Brain microvascular endothelial cell (primary cell): ENCODE results near the gene BTBD16.

Experiments
- DNase-seq: peaks from one replicate; pipeline ENCODE4 v3.0.0-alpha.2; 2020
- H3K27ac ChIP-seq: fragments of 250-450 bp; sonication (Bioruptor Pico); 2 replicates; pipeline ENCODE4 v1.5.1; 2020; ENCODE audit warnings: mild to moderate bottlenecking, moderate library complexity
- H3K27me3 ChIP-seq: fragments of 250-450 bp; sonication (Bioruptor Pico); replicated peaks from 2 replicates; pipeline ENCODE4 v1.5.1; 2020; ENCODE audit warnings: mild to moderate bottlenecking
- H3K36me3 ChIP-seq: fragments of 250-450 bp; sonication (Bioruptor Pico); replicated peaks from 2 replicates; pipeline ENCODE4 v1.5.1; 2020; ENCODE audit warnings: mild to moderate bottlenecking
- H3K4me3 ChIP-seq: 2 replicates; pipeline ENCODE4 v1.5.1; 2011; ENCODE audit warnings: low read depth, mild to moderate bottlenecking, control low read depth, low read length, moderate library complexity
- CTCF ChIP-seq: IDR thresholded peaks from 2 replicates; pipeline ENCODE4 v1.5.1; 2011; ENCODE audit warnings: low read depth, mild to moderate bottlenecking, moderate library complexity, low read length, control low read depth, inconsistent platforms; ENCODE audit errors: missing control alignments
- in situ Hi-C: cut with HindIII; loops from 2 replicates; pipeline ENCODE4 v1.10.0; 2017; ENCODE audit warnings: low sequenced_read_pairs, low pct_ligation_motif_present

Gene BTBD16

DNA sequence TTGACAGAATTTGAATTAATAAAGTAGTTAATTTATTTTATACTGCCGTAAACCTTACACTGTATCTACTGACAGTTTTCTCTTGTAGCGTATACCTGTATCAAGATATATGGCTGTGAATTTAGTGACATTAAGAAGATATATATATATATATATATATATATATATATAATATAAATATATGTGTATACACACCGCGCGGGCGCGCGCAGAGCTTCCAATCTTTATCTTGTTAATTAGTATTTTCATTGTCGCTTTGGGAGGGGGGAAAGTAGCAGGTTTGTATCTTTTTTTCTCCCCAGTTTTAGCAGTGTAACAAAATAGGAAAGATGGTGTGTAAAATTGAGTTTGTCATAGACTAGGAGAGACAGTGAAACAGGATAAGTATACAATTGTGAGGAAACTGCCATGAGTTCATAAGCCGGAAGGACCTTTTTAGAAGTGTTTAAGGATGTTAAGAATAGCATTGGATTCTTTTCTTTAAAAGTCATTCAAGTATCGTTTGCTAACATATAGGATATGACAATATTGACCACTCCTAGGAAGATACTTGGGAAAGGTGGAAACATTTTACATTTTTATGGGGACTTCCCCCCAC, 105.4 kb downstream of the BTBD16 start:
- no peak for TF ChIP-seq CTCF

GRCh38 chr10:122379041-122379440, 107.9 kb downstream of the BTBD16 start:
- no peak for TF ChIP-seq CTCF
- in situ Hi-C loops, result no loop called here
- H3K27me3 ChIP-seq, result no peaks in the 10 kb centered on the region
- H3K27ac ChIP-seq, result no peak overlapping the region
- H3K36me3 ChIP-seq, result no peaks in the 10 kb centered on the region
- H3K4me3 ChIP-seq, result no peak overlapping the region
- DNase-seq, result no peak

More for the DNA sequence above, 105.4 kb downstream of the BTBD16 start:
- no peak for DNase-seq
- in situ Hi-C loops, result no loop called here
- H3K27ac ChIP-seq, result no peak overlapping the region
- H3K36me3 ChIP-seq, result no peaks in the 10 kb centered on the region
- H3K4me3 ChIP-seq, result no peak overlapping the region
- no peaks in the 10 kb centered on the region for H3K27me3 ChIP-seq

DNA sequence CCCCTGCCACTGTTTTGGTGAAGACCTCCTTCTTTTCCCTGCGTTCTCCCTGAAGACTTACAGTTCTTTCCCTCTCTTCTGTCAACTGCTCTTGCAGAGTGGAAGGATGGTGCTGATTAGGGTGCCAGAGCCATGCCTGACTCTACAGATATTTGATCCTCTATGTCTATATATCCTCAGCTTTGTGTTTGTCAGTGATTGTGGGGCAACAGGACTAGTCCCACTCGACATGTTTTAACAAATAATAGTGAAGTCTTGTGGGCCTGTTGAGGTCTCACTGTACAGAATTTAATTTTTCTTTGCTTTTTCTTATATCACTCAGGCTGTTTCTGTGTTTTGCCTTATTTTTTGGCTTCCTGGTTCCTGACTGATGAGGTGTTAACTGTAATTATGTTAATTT, 108.4 kb downstream of the BTBD16 start:
- in situ Hi-C loops, result no loop called here
- no peaks in the 10 kb centered on the region for H3K27me3 ChIP-seq
- no peak overlapping the region for H3K4me3 ChIP-seq
- H3K27ac ChIP-seq, result no peak overlapping the region
- no peaks in the 10 kb centered on the region for H3K36me3 ChIP-seq
- TF ChIP-seq CTCF, result no peak
- DNase-seq, result no peak

- TF ChIP-seq CTCF, result no peak
- H3K36me3 ChIP-seq, result no peaks in the 10 kb centered on the region
- H3K4me3 ChIP-seq, result no peak overlapping the region
- in situ Hi-C loops, result no loop called here
- no peak for DNase-seq
- H3K27me3 ChIP-seq, result no peaks in the 10 kb centered on the region
- no peak overlapping the region for H3K27ac ChIP-seq
Measured at GRCh38 chr10:122380703-122381102, 109.6 kb downstream of the BTBD16 start.

- in situ Hi-C loops, result no loop called here
- TF ChIP-seq CTCF, result no peak
- H3K4me3 ChIP-seq, result no peak overlapping the region
- no peaks in the 10 kb centered on the region for H3K36me3 ChIP-seq
- DNase-seq, result no peak
- no peak overlapping the region for H3K27ac ChIP-seq
- H3K27me3 ChIP-seq, result no peaks in the 10 kb centered on the region
Measured at GRCh38 chr10:122381680-122382079, 110.6 kb downstream of the BTBD16 start.

GRCh38 chr10:122386514-122386913, 115.4 kb downstream of the BTBD16 start:
- no peak overlapping the region for H3K4me3 ChIP-seq
- DNase-seq, result no peak

More at GRCh38 chr10:122386514-122386913, 115.4 kb downstream of the BTBD16 start:
- Histone ChIP-seq H3K27me3 (no peaks in the 10 kb centered on the region), H3K27ac (no peak overlapping the region), H3K36me3 (no peaks in the 10 kb centered on the region)
- no peak for TF ChIP-seq CTCF
- in situ Hi-C loops, result no loop called here
